Stimulated activated CD4-positive, alpha-beta T cell treated with anti-CD3 and anti-CD28 coated beads, Interleukin-2, amount 100 ng/mL, for 4 hours (primary cell): Measurements from ENCODE around the gene SMYD3.

Source experiments
- DNase-seq: peaks from one replicate; pipeline ENCODE4 v3.0.0-alpha.2; 2020; ENCODE audit warnings: low read depth

The SMYD3 gene

GRCh38 chr1:245906207-245906606 lies 600.9 kb downstream of the SMYD3 start:
- no peak for DNase-seq

- DNase-seq, result no peak
Measured at GRCh38 chr1:245903851-245904250, 603.2 kb downstream of the SMYD3 start.

- no peak for DNase-seq
Measured at GRCh38 chr1:245901565-245901964, 605.5 kb downstream of the SMYD3 start.

GRCh38 chr1:245901037-245901436 lies 606.0 kb downstream of the SMYD3 start:
- DNase-seq, result no peak

GRCh38 chr1:245898581-245898980 lies 608.5 kb downstream of the SMYD3 start:
- DNase-seq, result no peak

- DNase-seq, result no peak
Measured at GRCh38 chr1:245896258-245896657, 610.8 kb downstream of the SMYD3 start.

GRCh38 chr1:245895455-245895959 lies 611.6 kb downstream of the SMYD3 start:
- no peak for DNase-seq

- no peak for DNase-seq
Measured at GRCh38 chr1:245894843-245895242, 612.2 kb downstream of the SMYD3 start.

GRCh38 chr1:245893025-245893424 lies 614.1 kb downstream of the SMYD3 start:
- no peak for DNase-seq

GRCh38 chr1:245888809-245889208 lies 618.3 kb downstream of the SMYD3 start:
- DNase-seq, result no peak

- no peak for DNase-seq
Measured at GRCh38 chr1:245887829-245888228, 619.2 kb downstream of the SMYD3 start.

GRCh38 chr1:245881767-245882391 lies 625.2 kb downstream of the SMYD3 start:
- DNase-seq, result no peak

GRCh38 chr1:245880754-245881403 lies 626.2 kb downstream of the SMYD3 start:
- DNase-seq, result no peak

GRCh38 chr1:245879091-245879490 lies 628.0 kb downstream of the SMYD3 start:
- no peak for DNase-seq

- DNase-seq, result no peak
Measured at GRCh38 chr1:245878585-245878984, 628.5 kb downstream of the SMYD3 start.

GRCh38 chr1:245877976-245878375 lies 629.1 kb downstream of the SMYD3 start:
- DNase-seq, result no peak

GRCh38 chr1:245876586-245876985 lies 630.5 kb downstream of the SMYD3 start:
- no peak for DNase-seq

GRCh38 chr1:245875581-245876261 lies 631.4 kb downstream of the SMYD3 start:
- DNase-seq, result no peak

- no peak for DNase-seq
Measured at GRCh38 chr1:245874942-245875580, 632.0 kb downstream of the SMYD3 start.

GRCh38 chr1:245873883-245874671 lies 633.0 kb downstream of the SMYD3 start:
- DNase-seq, result no peak

- DNase-seq, result no peak
Measured at GRCh38 chr1:245873068-245873467, 634.0 kb downstream of the SMYD3 start.

GRCh38 chr1:245872475-245872874 lies 634.6 kb downstream of the SMYD3 start:
- no peak for DNase-seq
